A549 (cell line): ENCODE measurements around the gene CMKLR1. TPM values are rescaled to one million over a fixed set of nuclear protein-coding genes. Genes with fewer than 3 reads are reported as not detected.

ENCODE experiments used
- ATAC-seq, 2 experiments: fragments of 200-7000 bp in 1 of 2; fragments of >200 bp in 1 of 2; cut with Nextera tagmentation in 1 of 2; cut with Tn5 transposase in 1 of 2; 3 replicates each; pipeline versions ENCODE4 v1.8.0 to v1.9.1; 2018 to 2020; ENCODE audit warnings: mild to moderate bottlenecking in 1 of 2, moderate library complexity in 1 of 2
- CTCF ChIA-PET: fragments of 300-600 bp; sonication (Branson Sonifier 250); formaldehyde crosslinking; extraction: SDS; loops from one replicate; lab custom pipeline; 2021; ENCODE audit warnings: antibody characterized with exemption, inconsistent platforms; lab: Yijun Ruan, JAX
- POLR2A ChIA-PET: fragments of 350-600 bp; formaldehyde crosslinking; extraction: SDS; loops from one replicate; lab custom pipeline; 2021; ENCODE audit warnings: antibody characterized with exemption, inconsistent platforms; lab: Yijun Ruan, JAX
- DNase-seq, 2 experiments: peaks; one replicate each; pipeline versions ENCODE4 v3.0.0 to v3.0.0-alpha.2; 2011 to 2016; ENCODE audit warnings: low read depth in 1 of 2, low spot score in 1 of 2
- FAIRE-seq: peaks from 2 replicates; lab custom pipeline; 2011; peaks lifted over from hg19 to GRCh38; lab: Jason Lieb, UNC
- H3K27ac ChIP-seq, 2 experiments: fragments of >200 bp; sonication (Bioruptor Twin); formaldehyde crosslinking; 3 replicates each; pipeline ENCODE4 v1.5.1; 2016 to 2017
- H3K4me1 ChIP-seq: fragments of >200 bp; sonication (Bioruptor Twin); formaldehyde crosslinking; 3 replicates; pipeline ENCODE4 v1.6.1; 2016
- H3K4me2 ChIP-seq: fragments of >200 bp; sonication (Bioruptor Twin); formaldehyde crosslinking; 3 replicates; pipeline ENCODE4 v1.6.1; 2016
- H3K4me3 ChIP-seq: fragments of >200 bp; sonication (Bioruptor Twin); formaldehyde crosslinking; 3 replicates; pipeline ENCODE4 v1.5.1; 2016
- H3K9me3 ChIP-seq: fragments of >200 bp; sonication (Bioruptor Twin); formaldehyde crosslinking; 3 replicates; pipeline ENCODE4 v1.6.1; 2016
- CBX2 ChIP-seq: fragments of 200-600 bp; sonication (generic); IDR thresholded peaks from 2 replicates; pipeline ENCODE4 v1.6.1; 2016; ENCODE audit warnings: low read depth, mild to moderate bottlenecking, borderline replicate concordance
- CEBPB ChIP-seq, 2 experiments: fragments of >200 bp in 1 of 2; sonication (Bioruptor Twin) in 1 of 2; formaldehyde crosslinking in 1 of 2; IDR thresholded peaks; 2 replicates each; pipeline ENCODE4 v1.6.1; 2012 to 2016
- ESRRA ChIP-seq: fragments of 150-350 bp; IDR thresholded peaks from 2 replicates; pipeline ENCODE4 v1.6.1; 2014; ENCODE audit warnings: mild to moderate bottlenecking, low read length, borderline replicate concordance
- FOSB ChIP-seq: fragments of 250-450 bp; sonication (Bioruptor Pico); IDR thresholded peaks from 2 replicates; pipeline ENCODE4 v1.5.0; 2020; ENCODE audit warnings: mild to moderate bottlenecking, moderate library complexity
- HOXA7 ChIP-seq: fragments of 250-450 bp; sonication (Bioruptor Pico); IDR thresholded peaks from 2 replicates; pipeline ENCODE4 v1.5.0; 2020; ENCODE audit warnings: mild to moderate bottlenecking, moderate library complexity
- HOXB5 ChIP-seq: fragments of 250-450 bp; sonication (Bioruptor Pico); IDR thresholded peaks from 2 replicates; pipeline ENCODE4 v1.5.0; 2020; ENCODE audit warnings: mild to moderate bottlenecking, moderate library complexity
- JUN ChIP-seq, 2 experiments: fragments of >200 bp; sonication (Bioruptor Twin); formaldehyde crosslinking; IDR thresholded peaks; 2 replicates in 1 of 2; 3 replicates in 1 of 2; pipeline ENCODE4 v1.6.1; 2016 to 2017
- KDM5A ChIP-seq: fragments of 200-600 bp; sonication (generic); IDR thresholded peaks from 2 replicates; pipeline ENCODE4 v1.6.1; 2016; ENCODE audit warnings: antibody characterized with exemption, mild to moderate bottlenecking
- MAFK ChIP-seq: fragments of 450-650 bp; IDR thresholded peaks from 2 replicates; pipeline ENCODE4 v1.6.1; 2014; ENCODE audit not compliant: partially characterized antibody
- NFE2L2 ChIP-seq: fragments of 150-350 bp; conservative IDR thresholded peaks from 2 replicates; pipeline ENCODE4 v1.6.1; 2014; ENCODE audit warnings: low read length
- NPAS2 ChIP-seq: fragments of 250-450 bp; sonication (Bioruptor Pico); IDR thresholded peaks from 2 replicates; pipeline ENCODE4 v1.8.0; 2022; ENCODE audit warnings: mild to moderate bottlenecking, moderate library complexity, borderline replicate concordance
- NR3C1 ChIP-seq: fragments of >200 bp; sonication (Bioruptor Twin); formaldehyde crosslinking; IDR thresholded peaks from 3 replicates; pipeline ENCODE4 v1.6.1; 2017
- PHF8 ChIP-seq: fragments of 200-600 bp; sonication (generic); IDR thresholded peaks from 2 replicates; pipeline ENCODE4 v1.6.1; 2016; ENCODE audit warnings: low read depth, mild to moderate bottlenecking, antibody characterized with exemption, moderate library complexity, borderline replicate concordance
- POLR2A ChIP-seq: IDR thresholded peaks from 2 replicates; pipeline ENCODE4 v1.6.1; 2012; ENCODE audit warnings: mild to moderate bottlenecking, low read length
- POLR2AphosphoS2 ChIP-seq: conservative IDR thresholded peaks from 2 replicates; pipeline ENCODE4 v1.6.1; 2012; ENCODE audit warnings: low read length, improper control_type of control experiment, inconsistent platforms
- RAD21 ChIP-seq, 2 experiments: fragments of >200 bp in 1 of 2; sonication (Bioruptor Twin) in 1 of 2; formaldehyde crosslinking in 1 of 2; IDR thresholded peaks in 1 of 2; conservative IDR thresholded peaks in 1 of 2; 2 replicates in 1 of 2; 3 replicates in 1 of 2; pipeline ENCODE4 v1.6.1; 2012 to 2018; ENCODE audit warnings: inconsistent platforms in 1 of 2
- RARB ChIP-seq: fragments of 250-450 bp; sonication (Bioruptor Pico); IDR thresholded peaks from 2 replicates; pipeline ENCODE4 v1.8.0; 2021; ENCODE audit warnings: mild to moderate bottlenecking, moderate library complexity
- TFCP2L1 ChIP-seq: fragments of 250-450 bp; sonication (Bioruptor Pico); IDR thresholded peaks from 2 replicates; pipeline ENCODE4 v1.5.0; 2021; ENCODE audit warnings: mild to moderate bottlenecking
- TP53 ChIP-seq: fragments of 250-450 bp; sonication (Bioruptor Pico); IDR thresholded peaks from 2 replicates; pipeline ENCODE4 v1.5.0; 2021; ENCODE audit warnings: mild to moderate bottlenecking, moderate library complexity
- ZC3H11A ChIP-seq: fragments of 450-650 bp; IDR thresholded peaks from 2 replicates; pipeline ENCODE4 v1.6.1; 2014; ENCODE audit warnings: antibody characterized with exemption, mild to moderate bottlenecking
- ZFP36 ChIP-seq: fragments of 450-650 bp; IDR thresholded peaks from 2 replicates; pipeline ENCODE4 v1.6.1; 2014; ENCODE audit warnings: borderline replicate concordance; ENCODE audit not compliant: partially characterized antibody
- ZSCAN20 ChIP-seq: fragments of 250-450 bp; sonication (Bioruptor Pico); IDR thresholded peaks from 2 replicates; pipeline ENCODE4 v1.8.0; 2022; ENCODE audit warnings: mild to moderate bottlenecking, moderate library complexity
- WGBS: methylation state at CpG from one replicate; pipeline ENCODE4 v1.1.6; 2017; ENCODE audit errors: missing lambda C conversion rate; 5-methylcytosine and 5-hydroxymethylcytosine counted together
- polyA plus RNA-seq, 4 experiments: library from polyadenylated mRNA; depleted of rRNA in 3 of 4; stranded (reverse); fragments of >200 nt; fragmentation: RNase III in 1 of 4; extraction: RNeasy Plus Mini Kit Qiagen cat#74134 plus additional on column Dnase treatment in 1 of 4; gene quantifications; 2 replicates in 3 of 4; 3 replicates in 1 of 4; pipeline ENCODE4 v1.2.3, GENCODE V29; 2011 to 2017
- TF ChIP-seq, protein P1 (sequence below): fragments of 250-450 bp; sonication (Bioruptor Pico); IDR thresholded peaks from 2 replicates; pipeline ENCODE4 v1.5.0; 2020; ENCODE audit warnings: low read depth, mild to moderate bottlenecking, moderate library complexity
- TF ChIP-seq, protein P2 (sequence below): fragments of 450-650 bp; IDR thresholded peaks from 2 replicates; pipeline ENCODE4 v1.6.1; 2014; ENCODE audit warnings: antibody characterized with exemption
- TF ChIP-seq, protein P3 (sequence below): IDR thresholded peaks from 2 replicates; pipeline ENCODE4 v1.6.1; 2012
- TF ChIP-seq, protein P4 (sequence below): IDR thresholded peaks from 2 replicates; pipeline ENCODE4 v1.6.1; 2012
- TF ChIP-seq, protein P5 (sequence below): fragments of 150-350 bp; IDR thresholded peaks from 2 replicates; pipeline ENCODE4 v1.6.1; 2014; ENCODE audit warnings: low read depth, mild to moderate bottlenecking, low read length
- TF ChIP-seq, protein P6 (sequence below): IDR thresholded peaks from 2 replicates; pipeline ENCODE4 v1.6.1; 2012; ENCODE audit warnings: low read depth, borderline replicate concordance

CMKLR1 gene
- polyA plus RNA-seq, 2 of the 4 experiments (the other 2 are of a cell fraction): not detected

DNA sequence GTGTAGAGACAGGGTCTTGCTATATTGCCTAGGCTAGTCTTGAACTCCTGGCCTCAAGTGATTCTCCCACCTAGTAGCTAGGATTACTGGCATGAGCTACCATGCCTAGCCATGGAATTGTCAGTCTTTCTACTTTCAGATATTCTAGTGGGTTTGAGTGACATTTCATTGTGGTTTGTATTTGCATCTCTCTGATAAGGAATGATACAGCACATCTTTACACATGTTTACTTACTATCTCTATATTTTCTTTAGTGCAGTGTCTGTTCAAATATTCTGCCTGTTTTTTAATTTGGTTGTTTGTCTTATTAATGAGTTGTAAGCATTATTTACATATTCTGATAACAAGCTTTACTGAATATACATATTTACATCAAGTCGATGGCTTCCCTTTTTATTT, 73.6 kb downstream of the CMKLR1 start:
- H3K4me3 ChIP-seq: no peak overlapping the region
- FAIRE-seq (no peak), ATAC-seq (no peak), DNase-seq (no peak)
- ChIA-PET CTCF (interaction anchor here (1.9 kb wide), 1 partner anchor 9 kb away, joined by 4 read pairs; no protein-coding TSS in a partner anchor), POLR2A (no interaction called here)
- 0% methylated on average over 1 of the region's 1 CpG for WGBS
- no peak for TF ChIP-seq CEBPB (IDR thresholded peaks at IDR 0.05)
- TF ChIP-seq ESRRA: no peak
- TF ChIP-seq POLR2AphosphoS2: no peak
- TF ChIP-seq, protein P1, sequence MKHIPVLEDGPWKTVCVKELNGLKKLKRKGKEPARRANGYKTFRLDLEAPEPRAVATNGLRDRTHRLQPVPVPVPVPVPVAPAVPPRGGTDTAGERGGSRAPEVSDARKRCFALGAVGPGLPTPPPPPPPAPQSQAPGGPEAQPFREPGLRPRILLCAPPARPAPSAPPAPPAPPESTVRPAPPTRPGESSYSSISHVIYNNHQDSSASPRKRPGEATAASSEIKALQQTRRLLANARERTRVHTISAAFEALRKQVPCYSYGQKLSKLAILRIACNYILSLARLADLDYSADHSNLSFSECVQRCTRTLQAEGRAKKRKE (CRISPR knock-in tag): no peak
- TF ChIP-seq HOXA7: no peak
- no peak for TF ChIP-seq ZC3H11A
- TF ChIP-seq, protein P2, sequence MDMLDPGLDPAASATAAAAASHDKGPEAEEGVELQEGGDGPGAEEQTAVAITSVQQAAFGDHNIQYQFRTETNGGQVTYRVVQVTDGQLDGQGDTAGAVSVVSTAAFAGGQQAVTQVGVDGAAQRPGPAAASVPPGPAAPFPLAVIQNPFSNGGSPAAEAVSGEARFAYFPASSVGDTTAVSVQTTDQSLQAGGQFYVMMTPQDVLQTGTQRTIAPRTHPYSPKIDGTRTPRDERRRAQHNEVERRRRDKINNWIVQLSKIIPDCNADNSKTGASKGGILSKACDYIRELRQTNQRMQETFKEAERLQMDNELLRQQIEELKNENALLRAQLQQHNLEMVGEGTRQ: no peak
- TF ChIP-seq, protein P3, sequence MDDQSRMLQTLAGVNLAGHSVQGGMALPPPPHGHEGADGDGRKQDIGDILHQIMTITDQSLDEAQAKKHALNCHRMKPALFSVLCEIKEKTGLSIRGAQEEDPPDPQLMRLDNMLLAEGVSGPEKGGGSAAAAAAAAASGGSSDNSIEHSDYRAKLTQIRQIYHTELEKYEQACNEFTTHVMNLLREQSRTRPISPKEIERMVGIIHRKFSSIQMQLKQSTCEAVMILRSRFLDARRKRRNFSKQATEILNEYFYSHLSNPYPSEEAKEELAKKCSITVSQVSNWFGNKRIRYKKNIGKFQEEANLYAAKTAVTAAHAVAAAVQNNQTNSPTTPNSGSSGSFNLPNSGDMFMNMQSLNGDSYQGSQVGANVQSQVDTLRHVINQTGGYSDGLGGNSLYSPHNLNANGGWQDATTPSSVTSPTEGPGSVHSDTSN: no peak
- TF ChIP-seq NPAS2 (CRISPR knock-in tag): no peak
- TF ChIP-seq KDM5A: no peak
- TF ChIP-seq, protein P4, sequence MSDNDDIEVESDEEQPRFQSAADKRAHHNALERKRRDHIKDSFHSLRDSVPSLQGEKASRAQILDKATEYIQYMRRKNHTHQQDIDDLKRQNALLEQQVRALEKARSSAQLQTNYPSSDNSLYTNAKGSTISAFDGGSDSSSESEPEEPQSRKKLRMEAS: no peak
- TF ChIP-seq RARB: no peak
- TF ChIP-seq NFE2L2: no peak
- TF ChIP-seq NR3C1: no peak
- TF ChIP-seq PHF8: no peak
- no peak for TF ChIP-seq POLR2A
- TF ChIP-seq TFCP2L1 (CRISPR knock-in tag): no peak
- no peak for TF ChIP-seq CBX2
- TF ChIP-seq, protein P5, sequence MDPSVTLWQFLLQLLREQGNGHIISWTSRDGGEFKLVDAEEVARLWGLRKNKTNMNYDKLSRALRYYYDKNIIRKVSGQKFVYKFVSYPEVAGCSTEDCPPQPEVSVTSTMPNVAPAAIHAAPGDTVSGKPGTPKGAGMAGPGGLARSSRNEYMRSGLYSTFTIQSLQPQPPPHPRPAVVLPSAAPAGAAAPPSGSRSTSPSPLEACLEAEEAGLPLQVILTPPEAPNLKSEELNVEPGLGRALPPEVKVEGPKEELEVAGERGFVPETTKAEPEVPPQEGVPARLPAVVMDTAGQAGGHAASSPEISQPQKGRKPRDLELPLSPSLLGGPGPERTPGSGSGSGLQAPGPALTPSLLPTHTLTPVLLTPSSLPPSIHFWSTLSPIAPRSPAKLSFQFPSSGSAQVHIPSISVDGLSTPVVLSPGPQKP: no peak
- no peak overlapping the region for H3K4me2 ChIP-seq
- H3K9me3 ChIP-seq: peaks cover 8% of the 10 kb centered on the region; the same call in 2 of the 3 replicates
- no peaks in the 10 kb centered on the region for H3K4me1 ChIP-seq
- no peak overlapping the region for H3K27ac ChIP-seq

DNA sequence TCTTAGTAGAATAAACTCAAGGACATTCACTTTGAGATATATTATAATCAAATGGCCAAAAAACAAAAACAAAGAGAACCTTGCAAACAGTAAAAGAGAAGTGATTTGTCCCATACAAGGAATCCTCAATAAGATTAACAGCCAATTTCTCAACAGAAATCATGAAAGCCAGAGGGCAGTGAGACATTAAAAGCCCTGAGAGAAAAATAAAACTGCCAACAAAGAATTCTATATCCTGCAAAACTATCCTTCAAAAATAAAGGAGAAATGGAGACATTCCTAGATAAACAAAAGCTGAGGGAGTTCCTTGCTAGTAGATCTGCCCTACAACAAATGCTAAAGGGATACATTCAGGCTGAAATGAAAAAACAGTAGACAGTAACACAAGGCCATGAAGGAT, 78.1 kb downstream of the CMKLR1 start:
- Histone ChIP-seq H3K4me1 (no peaks in the 10 kb centered on the region), H3K4me2 (no peak overlapping the region), H3K9me3 (peaks cover 19% of the 10 kb centered on the region; the same call in 2 of the 3 replicates), H3K4me3 (no peak overlapping the region), H3K27ac (no peak overlapping the region)
- ChIA-PET CTCF (no interaction called here), POLR2A (no interaction called here)
- DNase-seq (no peak), ATAC-seq (no peak), FAIRE-seq (no peak)
- TF ChIP-seq ZFP36 (no peak), JUN (IDR thresholded peaks at IDR 0.05) (no peak), HOXB5 (CRISPR knock-in tag) (no peak), RAD21 (conservative IDR thresholded peaks at IDR 0.05 in 1 of 2, IDR thresholded peaks at IDR 0.05 in 1 of 2) (no peak), POLR2AphosphoS2 (no peak), NPAS2 (CRISPR knock-in tag) (no peak), NR3C1 (no peak), MAFK (no peak), ZSCAN20 (CRISPR knock-in tag) (no peak), HOXA7 (no peak), TP53 (CRISPR knock-in tag) (no peak), FOSB (no peak)
- TF ChIP-seq, protein P3: no peak
- TF ChIP-seq, protein P2: no peak
- TF ChIP-seq, protein P6, sequence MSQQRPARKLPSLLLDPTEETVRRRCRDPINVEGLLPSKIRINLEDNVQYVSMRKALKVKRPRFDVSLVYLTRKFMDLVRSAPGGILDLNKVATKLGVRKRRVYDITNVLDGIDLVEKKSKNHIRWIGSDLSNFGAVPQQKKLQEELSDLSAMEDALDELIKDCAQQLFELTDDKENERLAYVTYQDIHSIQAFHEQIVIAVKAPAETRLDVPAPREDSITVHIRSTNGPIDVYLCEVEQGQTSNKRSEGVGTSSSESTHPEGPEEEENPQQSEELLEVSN: no peak
